NCI-H2196 (cell line): ENCODE measurements around the gene SMG1.
A peak's percentile ranks its signal among the peaks of the same experiment; 100 is the strongest.
"Not testable (repeated sequence)": the region's sequence is repeated elsewhere in the genome, so short reads cannot be mapped to it uniquely, and the experiment has no call there.

Experiments
- DNase-seq: peaks from one replicate; lab custom pipeline; 2025; ENCODE audit not compliant: unreplicated experiment; lab: John Stamatoyannopoulos, UW

Gene SMG1

GRCh38 chr16:18772171-18772570, 154.0 kb downstream of the SMG1 start:
- not testable (repeated sequence) for DNase-seq

- DNase-seq: not testable (repeated sequence)
These were observed 155.8 kb downstream of the SMG1 start for GRCh38 chr16:18770336-18770962.

GRCh38 chr16:18767217-18767616, 159.0 kb downstream of the SMG1 start:
- not testable (repeated sequence) for DNase-seq

- not testable (repeated sequence) for DNase-seq
These were observed 163.5 kb downstream of the SMG1 start for GRCh38 chr16:18762713-18763112.

GRCh38 chr16:18759598-18760520, 166.3 kb downstream of the SMG1 start:
- DNase-seq: peak; percentile 45

- DNase-seq: not testable (repeated sequence)
These were observed 168.1 kb downstream of the SMG1 start for GRCh38 chr16:18757960-18758660.

GRCh38 chr16:18756639-18757038, 169.6 kb downstream of the SMG1 start:
- DNase-seq: not testable (repeated sequence)
